Breast epithelium (tissue), 3 donors: ENCODE results near the gene ATP2B2.

Source experiments
- CTCF ChIP-seq, 3 donors: fragments of 450-650 bp; IDR thresholded peaks; one replicate each; pipeline ENCODE4 v1.5.1; 2016 to 2017; ENCODE audit warnings: antibody characterized with exemption in 3 of 3, mild to moderate bottlenecking in 3 of 3, moderate library complexity in 3 of 3
- POLR2A ChIP-seq: fragments of 450-650 bp; IDR thresholded peaks from one replicate; pipeline ENCODE4 v1.6.1; 2016; ENCODE audit warnings: antibody characterized with exemption, mild to moderate bottlenecking, moderate library complexity

DNA sequence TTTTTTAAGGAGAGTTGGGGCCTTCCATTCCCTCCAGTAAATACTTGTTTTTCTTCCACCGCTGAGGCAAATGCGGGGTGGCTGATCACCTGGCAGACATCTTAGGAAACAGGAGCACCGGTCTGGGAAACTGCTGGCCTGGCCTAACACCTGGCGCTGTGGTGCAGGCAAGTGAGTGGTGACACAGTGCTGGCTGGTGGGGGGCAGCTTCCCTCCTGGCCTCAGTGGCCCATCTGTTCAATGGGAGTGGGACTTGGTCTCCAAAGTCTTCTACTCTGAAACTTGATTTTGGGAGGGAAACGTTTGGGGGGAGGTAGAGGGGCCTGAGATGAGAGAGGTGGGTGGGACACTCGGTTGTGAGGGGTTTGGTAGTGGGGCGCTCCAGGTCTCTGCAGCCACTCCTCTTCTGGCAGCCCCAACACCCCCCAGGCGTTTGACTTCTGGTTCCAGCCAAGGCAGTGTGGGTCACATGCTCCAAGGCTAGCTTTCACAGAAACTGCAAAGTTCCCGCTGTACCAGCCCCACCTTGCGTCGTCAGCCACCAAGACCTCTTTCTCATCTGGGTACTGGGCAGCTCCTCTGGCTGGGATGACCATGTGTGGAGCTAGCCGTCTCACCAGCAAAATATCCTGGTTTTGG lies 217.3 kb downstream of the ATP2B2 start:
- TF ChIP-seq CTCF (IDR thresholded peaks at IDR 0.05) (no peak), POLR2A (no peak)
